WTC11 (cell line): ENCODE results near the gene SLC22A9.

Source experiments
- CBFB ChIP-seq: sonication (generic); formaldehyde crosslinking; IDR thresholded peaks from 2 replicates; pipeline ENCODE4 v1.8.1; 2022; ENCODE audit warnings: mild to moderate bottlenecking, low read depth, missing genetic modification reagents
- CTCF ChIP-seq: fragments of 200-600 bp; IDR thresholded peaks from 2 replicates; pipeline ENCODE4 v1.8.0; 2022; ENCODE audit warnings: antibody characterized with exemption
- OVOL2 ChIP-seq: fragments of 250-450 bp; sonication (Bioruptor Pico); IDR thresholded peaks from 2 replicates; pipeline ENCODE4 v1.9.0; 2021; ENCODE audit warnings: mild to moderate bottlenecking, borderline replicate concordance
- TF ChIP-seq, protein P1 (sequence below): sonication (generic); formaldehyde crosslinking; conservative IDR thresholded peaks from 2 replicates; pipeline ENCODE4 v1.8.1; 2023; ENCODE audit warnings: mild to moderate bottlenecking, low read depth, missing genetic modification reagents, moderate library complexity
- TF ChIP-seq, protein P2 (sequence below): sonication (generic); formaldehyde crosslinking; IDR thresholded peaks from 2 replicates; pipeline ENCODE4 v1.8.0; 2022; ENCODE audit warnings: mild to moderate bottlenecking, missing genetic modification reagents

GRCh38 chr11:63395697-63396096 lies 26.1 kb downstream of the SLC22A9 start:
- TF ChIP-seq CBFB (CRISPR knock-in tag) (no peak), OVOL2 (CRISPR knock-in tag) (no peak), CTCF (no peak)
- TF ChIP-seq, protein P1, sequence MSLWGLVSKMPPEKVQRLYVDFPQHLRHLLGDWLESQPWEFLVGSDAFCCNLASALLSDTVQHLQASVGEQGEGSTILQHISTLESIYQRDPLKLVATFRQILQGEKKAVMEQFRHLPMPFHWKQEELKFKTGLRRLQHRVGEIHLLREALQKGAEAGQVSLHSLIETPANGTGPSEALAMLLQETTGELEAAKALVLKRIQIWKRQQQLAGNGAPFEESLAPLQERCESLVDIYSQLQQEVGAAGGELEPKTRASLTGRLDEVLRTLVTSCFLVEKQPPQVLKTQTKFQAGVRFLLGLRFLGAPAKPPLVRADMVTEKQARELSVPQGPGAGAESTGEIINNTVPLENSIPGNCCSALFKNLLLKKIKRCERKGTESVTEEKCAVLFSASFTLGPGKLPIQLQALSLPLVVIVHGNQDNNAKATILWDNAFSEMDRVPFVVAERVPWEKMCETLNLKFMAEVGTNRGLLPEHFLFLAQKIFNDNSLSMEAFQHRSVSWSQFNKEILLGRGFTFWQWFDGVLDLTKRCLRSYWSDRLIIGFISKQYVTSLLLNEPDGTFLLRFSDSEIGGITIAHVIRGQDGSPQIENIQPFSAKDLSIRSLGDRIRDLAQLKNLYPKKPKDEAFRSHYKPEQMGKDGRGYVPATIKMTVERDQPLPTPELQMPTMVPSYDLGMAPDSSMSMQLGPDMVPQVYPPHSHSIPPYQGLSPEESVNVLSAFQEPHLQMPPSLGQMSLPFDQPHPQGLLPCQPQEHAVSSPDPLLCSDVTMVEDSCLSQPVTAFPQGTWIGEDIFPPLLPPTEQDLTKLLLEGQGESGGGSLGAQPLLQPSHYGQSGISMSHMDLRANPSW (CRISPR knock-in tag): no peak
- TF ChIP-seq, protein P2, sequence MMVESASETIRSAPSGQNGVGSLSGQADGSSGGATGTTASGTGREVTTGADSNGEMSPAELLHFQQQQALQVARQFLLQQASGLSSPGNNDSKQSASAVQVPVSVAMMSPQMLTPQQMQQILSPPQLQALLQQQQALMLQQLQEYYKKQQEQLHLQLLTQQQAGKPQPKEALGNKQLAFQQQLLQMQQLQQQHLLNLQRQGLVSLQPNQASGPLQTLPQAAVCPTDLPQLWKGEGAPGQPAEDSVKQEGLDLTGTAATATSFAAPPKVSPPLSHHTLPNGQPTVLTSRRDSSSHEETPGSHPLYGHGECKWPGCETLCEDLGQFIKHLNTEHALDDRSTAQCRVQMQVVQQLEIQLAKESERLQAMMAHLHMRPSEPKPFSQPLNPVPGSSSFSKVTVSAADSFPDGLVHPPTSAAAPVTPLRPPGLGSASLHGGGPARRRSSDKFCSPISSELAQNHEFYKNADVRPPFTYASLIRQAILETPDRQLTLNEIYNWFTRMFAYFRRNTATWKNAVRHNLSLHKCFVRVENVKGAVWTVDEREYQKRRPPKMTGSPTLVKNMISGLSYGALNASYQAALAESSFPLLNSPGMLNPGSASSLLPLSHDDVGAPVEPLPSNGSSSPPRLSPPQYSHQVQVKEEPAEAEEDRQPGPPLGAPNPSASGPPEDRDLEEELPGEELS (CRISPR knock-in tag): no peak
